HepG2 (cell line): ENCODE data around the gene UBE2S. TPM values are rescaled to one million over a fixed set of nuclear protein-coding genes. Genes with fewer than 3 reads are reported as not detected.
A peak's percentile ranks its signal among the peaks of the same experiment; 100 is the strongest.

Experiments
- BCL3 ChIP-seq: sonication (generic); formaldehyde crosslinking; IDR thresholded peaks from 2 replicates; pipeline ENCODE4 v1.5.1; 2020; ENCODE audit warnings: mild to moderate bottlenecking, missing genetic modification reagents, moderate library complexity
- CREB3 ChIP-seq: sonication (generic); formaldehyde crosslinking; IDR thresholded peaks from 2 replicates; pipeline ENCODE4 v1.5.0; 2020; ENCODE audit warnings: missing genetic modification reagents
- FOXO1 ChIP-seq: sonication (generic); formaldehyde crosslinking; IDR thresholded peaks from 2 replicates; pipeline ENCODE4 v1.4.0; 2020; ENCODE audit warnings: missing genetic modification reagents
- KDM5A ChIP-seq: fragments of 200-600 bp; sonication (generic); IDR thresholded peaks from 2 replicates; pipeline ENCODE4 v1.7.0; 2018; ENCODE audit warnings: antibody characterized with exemption, mild to moderate bottlenecking, low read length, borderline replicate concordance
- KMT2A ChIP-seq: sonication (generic); formaldehyde crosslinking; IDR thresholded peaks from 2 replicates; pipeline ENCODE4 v1.4.0; 2020; ENCODE audit warnings: missing genetic modification reagents
- MXI1 ChIP-seq: IDR thresholded peaks from 3 replicates; pipeline ENCODE4 v1.6.1; 2012; ENCODE audit warnings: low read depth, low read length, inconsistent platforms, borderline replicate concordance
- POLR2G ChIP-seq: fragments of 200-400 bp; formaldehyde crosslinking; IDR thresholded peaks from 2 replicates; pipeline ENCODE4 v1.6.1; 2018; ENCODE audit warnings: mild to moderate bottlenecking, low read depth, low read length, moderate library complexity
- RAD21 ChIP-seq: fragments of 450-650 bp; formaldehyde crosslinking; IDR thresholded peaks from 2 replicates; pipeline ENCODE4 v1.5.0; 2020; ENCODE audit warnings: mild to moderate bottlenecking
- REST ChIP-seq, 2 experiments: IDR thresholded peaks; 2 replicates each; pipeline ENCODE4 v1.6.1; 2011 to 2012; ENCODE audit warnings: low read length in 2 of 2, borderline replicate concordance in 1 of 2, low read depth in 1 of 2, mild to moderate bottlenecking in 1 of 2, moderate library complexity in 1 of 2
- TAF1 ChIP-seq: sonication (generic); formaldehyde crosslinking; IDR thresholded peaks from 2 replicates; pipeline ENCODE4 v1.4.0; 2020; ENCODE audit warnings: missing genetic modification reagents
- U2AF1 ChIP-seq: fragments of 200-400 bp; formaldehyde crosslinking; optimal IDR thresholded peaks from 2 replicates; pipeline ENCODE3; 2017; ENCODE audit warnings: mild to moderate bottlenecking, low read depth, low read length
- ZFX ChIP-seq: sonication (generic); formaldehyde crosslinking; IDR thresholded peaks from 2 replicates; pipeline ENCODE4 v1.4.0; 2020; ENCODE audit warnings: mild to moderate bottlenecking, low read depth, missing genetic modification reagents, moderate library complexity
- ZFY ChIP-seq: sonication (generic); formaldehyde crosslinking; IDR thresholded peaks from 2 replicates; pipeline ENCODE4 v1.4.0; 2020; ENCODE audit warnings: missing genetic modification reagents
- ZNF333 ChIP-seq: sonication (generic); formaldehyde crosslinking; IDR thresholded peaks from 2 replicates; pipeline ENCODE4 v1.4.0; 2020; ENCODE audit warnings: mild to moderate bottlenecking, missing genetic modification reagents, borderline replicate concordance
- ZNF788 ChIP-seq: sonication (generic); formaldehyde crosslinking; IDR thresholded peaks from 2 replicates; pipeline ENCODE4 v1.5.0; 2020; ENCODE audit warnings: mild to moderate bottlenecking, missing genetic modification reagents, borderline replicate concordance
- ZSCAN29 ChIP-seq: sonication (generic); formaldehyde crosslinking; conservative IDR thresholded peaks from 2 replicates; pipeline ENCODE4 v1.4.0; 2020; ENCODE audit warnings: mild to moderate bottlenecking, missing genetic modification reagents
- polyA plus RNA-seq, 8 experiments: library from polyadenylated mRNA; depleted of rRNA in 3 of 8; stranded (reverse) in 7 of 8; unstranded in 1 of 8; fragments of >200 nt; fragmentation: Illumina TruSeq in 4 of 8; extraction: Trizol in 4 of 8; gene quantifications; 2 replicates each; pipeline versions ENCODE4 v1.2.1 to v1.2.3, GENCODE V29; 2011 to 2016; ENCODE audit warnings: low read depth in 4 of 8, missing spikeins in 1 of 8, mixed read lengths in 1 of 8; ENCODE audit not compliant: insufficient read depth in 1 of 8
- total RNA-seq, 5 experiments: library from RNA; depleted of rRNA; stranded (reverse); fragments of >200 nt; fragmentation: Illumina TruSeq; extraction: Trizol; gene quantifications; 2 replicates each; pipeline ENCODE4 v1.2.3, GENCODE V29; 2016; ENCODE audit warnings: low read depth in 1 of 5

The UBE2S gene
- total and polyA plus RNA-seq, 2 of the 13 experiments (the other 11 are each of a cell fraction or from before 2014, with no cell fraction given) = 32.2 to 39.3 TPM

- TF ChIP-seq BCL3 (CRISPR knock-in tag) = peak; percentile 39; the same call in 1 of the 2 replicates
- peak; percentile 47 for TF ChIP-seq U2AF1
- TF ChIP-seq ZFX = peak; percentile 76; the same call in 1 of the 2 replicates
- peak; percentile 36; the same call in 1 of the 2 replicates for TF ChIP-seq ZNF788 (CRISPR knock-in tag)
- peak; percentile 90 for TF ChIP-seq TAF1 (CRISPR knock-in tag)
- peak; percentile 20; the same call in 1 of the 2 replicates for TF ChIP-seq RAD21 (CRISPR knock-in tag)
- TF ChIP-seq KMT2A = 0 out of 2 replicates have a peak, but pooled peaks have one; percentile 24
- TF ChIP-seq MXI1 = 0 out of 3 replicates have a peak, but pooled peaks have one; percentile 56
- TF ChIP-seq ZFY = peak; percentile 68
- TF ChIP-seq CREB3 (CRISPR knock-in tag) = 0 out of 2 replicates have a peak, but pooled peaks have one; percentile 33
- TF ChIP-seq ZSCAN29 (CRISPR knock-in tag) = 0 out of 2 replicates have a peak, but pooled peaks have one; percentile 49
- TF ChIP-seq ZNF333 (CRISPR knock-in tag) = 0 out of 2 replicates have a peak, but pooled peaks have one; percentile 77
- TF ChIP-seq KDM5A = 0 out of 2 replicates have a peak, but pooled peaks have one; percentile 35
- TF ChIP-seq POLR2G = peak; percentile 98
- peak; percentile 67; the same call in 1 of the 2 replicates for TF ChIP-seq FOXO1
- TF ChIP-seq REST (IDR thresholded peaks at IDR 0.05; ENCODE audit: borderline replicate concordance in 1 of 2, low read depth in 1 of 2, low read length in 2 of 2) = peak in 1 of 2 experiments; percentile 14; a peak in 1 of 4 replicates
Measured at GRCh38 chr19:55407550-55407799, at the start of gene UBE2S (continued).
